ENCODE results near the gene F2R.

DNA sequence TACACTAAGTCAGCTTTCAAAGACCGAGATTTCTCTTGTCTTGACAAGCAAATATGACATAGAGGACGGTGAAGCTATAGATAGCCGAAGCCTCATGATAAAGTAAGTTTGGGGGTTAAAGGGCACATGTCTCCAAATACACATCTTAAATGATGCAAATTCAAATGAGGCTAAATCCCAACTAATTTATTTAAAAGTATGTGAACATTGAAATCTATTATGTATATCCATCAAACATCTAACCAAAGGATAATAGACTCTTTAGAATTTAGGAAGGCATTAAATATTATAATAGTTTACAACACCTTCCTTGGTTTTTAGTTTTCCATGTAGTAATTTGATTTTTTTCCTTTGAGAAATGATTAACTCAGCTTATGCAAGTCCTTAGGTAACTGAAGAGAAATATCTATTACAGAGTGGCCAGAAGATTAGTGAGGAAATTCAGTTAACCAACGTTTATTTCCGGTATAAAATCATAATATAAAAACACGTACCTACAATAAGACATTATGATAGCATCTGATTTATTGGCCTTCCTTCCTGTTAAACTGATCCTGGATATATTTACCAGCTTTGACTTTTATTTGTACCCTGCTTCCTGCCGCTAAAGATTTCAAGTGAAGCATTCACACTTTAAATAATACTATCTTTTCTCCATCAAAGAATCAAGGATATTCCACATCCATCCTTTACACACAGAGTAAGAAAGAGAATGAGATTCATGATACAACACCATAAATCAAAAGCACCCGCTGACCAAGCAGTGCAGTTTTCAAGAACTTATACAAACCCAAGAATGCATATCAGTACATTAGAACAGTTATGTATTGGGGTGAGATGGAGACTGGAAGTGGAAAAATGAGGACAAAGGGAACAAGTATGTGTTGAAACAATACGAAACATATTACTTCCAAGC is 31.9 kb upstream of the F2R start:
- TF ChIP-seq, protein P1, sequence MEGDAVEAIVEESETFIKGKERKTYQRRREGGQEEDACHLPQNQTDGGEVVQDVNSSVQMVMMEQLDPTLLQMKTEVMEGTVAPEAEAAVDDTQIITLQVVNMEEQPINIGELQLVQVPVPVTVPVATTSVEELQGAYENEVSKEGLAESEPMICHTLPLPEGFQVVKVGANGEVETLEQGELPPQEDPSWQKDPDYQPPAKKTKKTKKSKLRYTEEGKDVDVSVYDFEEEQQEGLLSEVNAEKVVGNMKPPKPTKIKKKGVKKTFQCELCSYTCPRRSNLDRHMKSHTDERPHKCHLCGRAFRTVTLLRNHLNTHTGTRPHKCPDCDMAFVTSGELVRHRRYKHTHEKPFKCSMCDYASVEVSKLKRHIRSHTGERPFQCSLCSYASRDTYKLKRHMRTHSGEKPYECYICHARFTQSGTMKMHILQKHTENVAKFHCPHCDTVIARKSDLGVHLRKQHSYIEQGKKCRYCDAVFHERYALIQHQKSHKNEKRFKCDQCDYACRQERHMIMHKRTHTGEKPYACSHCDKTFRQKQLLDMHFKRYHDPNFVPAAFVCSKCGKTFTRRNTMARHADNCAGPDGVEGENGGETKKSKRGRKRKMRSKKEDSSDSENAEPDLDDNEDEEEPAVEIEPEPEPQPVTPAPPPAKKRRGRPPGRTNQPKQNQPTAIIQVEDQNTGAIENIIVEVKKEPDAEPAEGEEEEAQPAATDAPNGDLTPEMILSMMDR (IDR thresholded peaks at IDR 0.05): no peak
- no peak for TF ChIP-seq POLR2A (IDR thresholded peaks at IDR 0.05)
- TF ChIP-seq EP300 (IDR thresholded peaks at IDR 0.05): no peak
